Ishikawa (cell line): ENCODE data around the gene ZBED5.

ENCODE experiments used
- CREB1 ChIP-seq: IDR thresholded peaks from 2 replicates; pipeline ENCODE4 v1.6.1; 2012; ENCODE audit warnings: low read depth
- EGR1 ChIP-seq: IDR thresholded peaks from 2 replicates; pipeline ENCODE4 v1.6.1; 2012
- EP300 ChIP-seq: IDR thresholded peaks from 2 replicates; pipeline ENCODE4 v1.6.1; 2012; ENCODE audit warnings: borderline replicate concordance
- MAX ChIP-seq: IDR thresholded peaks from 2 replicates; pipeline ENCODE4 v1.6.1; 2012
- RAD21 ChIP-seq: IDR thresholded peaks from 2 replicates; pipeline ENCODE4 v1.6.1; 2012; ENCODE audit warnings: low read depth
- REST ChIP-seq: IDR thresholded peaks from 2 replicates; pipeline ENCODE4 v1.6.1; 2012; ENCODE audit warnings: low read depth, mild to moderate bottlenecking
- ZBTB7A ChIP-seq: IDR thresholded peaks from 2 replicates; pipeline ENCODE4 v1.6.1; 2012; ENCODE audit warnings: low read depth

GRCh38 chr11:10857709-10858438, at the start of gene ZBED5:
- TF ChIP-seq REST (no peak), CREB1 (no peak), EP300 (peak; percentile 38; the same call in 1 of the 2 replicates), EGR1 (peak; percentile 89), MAX (peak; percentile 60), ZBTB7A (no peak), RAD21 (no peak)
